HEK293 (cell line): ENCODE data around the gene PLAC1.

Experiments
- KLF10 ChIP-seq: fragments of 450-650 bp; IDR thresholded peaks from 2 replicates; pipeline ENCODE4 v1.5.1; 2018; ENCODE audit warnings: missing biosample characterization, mild to moderate bottlenecking, missing genetic modification characterization
- MYNN ChIP-seq: fragments of 450-650 bp; formaldehyde crosslinking; IDR thresholded peaks from 2 replicates; pipeline ENCODE4 v1.5.1; 2016; ENCODE audit warnings: missing biosample characterization, missing genetic modification characterization, borderline replicate concordance
- YY2 ChIP-seq: fragments of 450-650 bp; formaldehyde crosslinking; IDR thresholded peaks from 2 replicates; pipeline ENCODE4 v1.5.1; 2016; ENCODE audit warnings: missing biosample characterization, missing genetic modification characterization
- ZBTB11 ChIP-seq: fragments of 450-650 bp; formaldehyde crosslinking; conservative IDR thresholded peaks from 2 replicates; pipeline ENCODE4 v1.5.1; 2016; ENCODE audit warnings: low read depth, missing biosample characterization, missing genetic modification characterization
- ZBTB26 ChIP-seq: fragments of 450-650 bp; formaldehyde crosslinking; optimal IDR thresholded peaks from 2 replicates; pipeline ENCODE3; 2016; ENCODE audit warnings: missing biosample characterization, mild to moderate bottlenecking, missing genetic modification characterization
- ZFHX2 ChIP-seq: fragments of 450-650 bp; formaldehyde crosslinking; conservative IDR thresholded peaks from 2 replicates; pipeline ENCODE4 v1.5.1; 2016; ENCODE audit warnings: missing biosample characterization, missing genetic modification characterization
- ZNF138 ChIP-seq: fragments of 450-650 bp; formaldehyde crosslinking; IDR thresholded peaks from 2 replicates; pipeline ENCODE4 v1.5.1; 2016; ENCODE audit warnings: missing biosample characterization, missing genetic modification characterization, borderline replicate concordance
- ZNF707 ChIP-seq: fragments of 450-650 bp; formaldehyde crosslinking; IDR thresholded peaks from 2 replicates; pipeline ENCODE4 v1.5.1; 2016; ENCODE audit warnings: missing biosample characterization, missing genetic modification characterization
- ZNF785 ChIP-seq: fragments of 450-650 bp; formaldehyde crosslinking; IDR thresholded peaks from 2 replicates; pipeline ENCODE4 v1.5.1; 2016; ENCODE audit warnings: missing biosample characterization, missing genetic modification characterization
- TF ChIP-seq, protein P1 (sequence below): fragments of 450-650 bp; formaldehyde crosslinking; IDR thresholded peaks from 2 replicates; pipeline ENCODE4 v1.5.1; 2016; ENCODE audit warnings: missing biosample characterization, missing genetic modification characterization
- TF ChIP-seq, protein P2 (sequence below): fragments of 450-650 bp; formaldehyde crosslinking; IDR thresholded peaks from 2 replicates; pipeline ENCODE4 v1.5.1; 2016; ENCODE audit warnings: missing biosample characterization, missing genetic modification characterization
- TF ChIP-seq, protein P3 (sequence below): sonication (generic); formaldehyde crosslinking; IDR thresholded peaks from 2 replicates; pipeline ENCODE4 v1.8.1; 2022; ENCODE audit warnings: mild to moderate bottlenecking, moderate library complexity, missing genetic modification reagents
- TF ChIP-seq, protein P4 (sequence below): fragments of 450-650 bp; formaldehyde crosslinking; IDR thresholded peaks from 2 replicates; pipeline ENCODE4 v1.5.1; 2017; ENCODE audit warnings: missing biosample characterization, missing genetic modification characterization
- TF ChIP-seq, protein P5 (sequence below): fragments of 450-650 bp; formaldehyde crosslinking; IDR thresholded peaks from 2 replicates; pipeline ENCODE4 v1.5.1; 2016; ENCODE audit warnings: missing biosample characterization, missing genetic modification characterization

- TF ChIP-seq, protein P1, sequence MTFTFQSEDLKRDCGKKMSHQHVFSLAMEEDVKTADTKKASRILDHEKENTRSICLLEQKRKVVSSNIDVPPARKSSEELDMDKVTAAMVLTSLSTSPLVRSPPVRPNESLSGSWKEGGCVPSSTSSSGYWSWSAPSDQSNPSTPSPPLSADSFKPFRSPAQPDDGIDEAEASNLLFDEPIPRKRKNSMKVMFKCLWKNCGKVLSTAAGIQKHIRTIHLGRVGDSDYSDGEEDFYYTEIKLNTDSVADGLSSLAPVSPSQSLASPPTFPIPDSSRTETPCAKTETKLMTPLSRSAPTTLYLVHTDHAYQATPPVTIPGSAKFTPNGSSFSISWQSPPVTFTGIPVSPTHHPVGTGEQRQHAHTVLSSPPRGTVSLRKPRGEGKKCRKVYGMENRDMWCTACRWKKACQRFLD (tag by site-specific recombination): no peak
- TF ChIP-seq, protein P2, sequence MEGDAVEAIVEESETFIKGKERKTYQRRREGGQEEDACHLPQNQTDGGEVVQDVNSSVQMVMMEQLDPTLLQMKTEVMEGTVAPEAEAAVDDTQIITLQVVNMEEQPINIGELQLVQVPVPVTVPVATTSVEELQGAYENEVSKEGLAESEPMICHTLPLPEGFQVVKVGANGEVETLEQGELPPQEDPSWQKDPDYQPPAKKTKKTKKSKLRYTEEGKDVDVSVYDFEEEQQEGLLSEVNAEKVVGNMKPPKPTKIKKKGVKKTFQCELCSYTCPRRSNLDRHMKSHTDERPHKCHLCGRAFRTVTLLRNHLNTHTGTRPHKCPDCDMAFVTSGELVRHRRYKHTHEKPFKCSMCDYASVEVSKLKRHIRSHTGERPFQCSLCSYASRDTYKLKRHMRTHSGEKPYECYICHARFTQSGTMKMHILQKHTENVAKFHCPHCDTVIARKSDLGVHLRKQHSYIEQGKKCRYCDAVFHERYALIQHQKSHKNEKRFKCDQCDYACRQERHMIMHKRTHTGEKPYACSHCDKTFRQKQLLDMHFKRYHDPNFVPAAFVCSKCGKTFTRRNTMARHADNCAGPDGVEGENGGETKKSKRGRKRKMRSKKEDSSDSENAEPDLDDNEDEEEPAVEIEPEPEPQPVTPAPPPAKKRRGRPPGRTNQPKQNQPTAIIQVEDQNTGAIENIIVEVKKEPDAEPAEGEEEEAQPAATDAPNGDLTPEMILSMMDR (tag by site-specific recombination): no peak
- no peak for TF ChIP-seq ZBTB11
- no peak for TF ChIP-seq KLF10 (tag by site-specific recombination)
- TF ChIP-seq ZFHX2: no peak
- TF ChIP-seq MYNN (tag by site-specific recombination): no peak
- TF ChIP-seq ZNF138 (tag by site-specific recombination): no peak
- TF ChIP-seq, protein P3, sequence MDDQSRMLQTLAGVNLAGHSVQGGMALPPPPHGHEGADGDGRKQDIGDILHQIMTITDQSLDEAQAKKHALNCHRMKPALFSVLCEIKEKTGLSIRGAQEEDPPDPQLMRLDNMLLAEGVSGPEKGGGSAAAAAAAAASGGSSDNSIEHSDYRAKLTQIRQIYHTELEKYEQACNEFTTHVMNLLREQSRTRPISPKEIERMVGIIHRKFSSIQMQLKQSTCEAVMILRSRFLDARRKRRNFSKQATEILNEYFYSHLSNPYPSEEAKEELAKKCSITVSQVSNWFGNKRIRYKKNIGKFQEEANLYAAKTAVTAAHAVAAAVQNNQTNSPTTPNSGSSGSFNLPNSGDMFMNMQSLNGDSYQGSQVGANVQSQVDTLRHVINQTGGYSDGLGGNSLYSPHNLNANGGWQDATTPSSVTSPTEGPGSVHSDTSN: no peak
- TF ChIP-seq, protein P4, sequence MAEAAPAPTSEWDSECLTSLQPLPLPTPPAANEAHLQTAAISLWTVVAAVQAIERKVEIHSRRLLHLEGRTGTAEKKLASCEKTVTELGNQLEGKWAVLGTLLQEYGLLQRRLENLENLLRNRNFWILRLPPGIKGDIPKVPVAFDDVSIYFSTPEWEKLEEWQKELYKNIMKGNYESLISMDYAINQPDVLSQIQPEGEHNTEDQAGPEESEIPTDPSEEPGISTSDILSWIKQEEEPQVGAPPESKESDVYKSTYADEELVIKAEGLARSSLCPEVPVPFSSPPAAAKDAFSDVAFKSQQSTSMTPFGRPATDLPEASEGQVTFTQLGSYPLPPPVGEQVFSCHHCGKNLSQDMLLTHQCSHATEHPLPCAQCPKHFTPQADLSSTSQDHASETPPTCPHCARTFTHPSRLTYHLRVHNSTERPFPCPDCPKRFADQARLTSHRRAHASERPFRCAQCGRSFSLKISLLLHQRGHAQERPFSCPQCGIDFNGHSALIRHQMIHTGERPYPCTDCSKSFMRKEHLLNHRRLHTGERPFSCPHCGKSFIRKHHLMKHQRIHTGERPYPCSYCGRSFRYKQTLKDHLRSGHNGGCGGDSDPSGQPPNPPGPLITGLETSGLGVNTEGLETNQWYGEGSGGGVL: no peak
- no peak for TF ChIP-seq ZNF707
- no peak for TF ChIP-seq ZNF785 (tag by site-specific recombination)
- TF ChIP-seq, protein P5, sequence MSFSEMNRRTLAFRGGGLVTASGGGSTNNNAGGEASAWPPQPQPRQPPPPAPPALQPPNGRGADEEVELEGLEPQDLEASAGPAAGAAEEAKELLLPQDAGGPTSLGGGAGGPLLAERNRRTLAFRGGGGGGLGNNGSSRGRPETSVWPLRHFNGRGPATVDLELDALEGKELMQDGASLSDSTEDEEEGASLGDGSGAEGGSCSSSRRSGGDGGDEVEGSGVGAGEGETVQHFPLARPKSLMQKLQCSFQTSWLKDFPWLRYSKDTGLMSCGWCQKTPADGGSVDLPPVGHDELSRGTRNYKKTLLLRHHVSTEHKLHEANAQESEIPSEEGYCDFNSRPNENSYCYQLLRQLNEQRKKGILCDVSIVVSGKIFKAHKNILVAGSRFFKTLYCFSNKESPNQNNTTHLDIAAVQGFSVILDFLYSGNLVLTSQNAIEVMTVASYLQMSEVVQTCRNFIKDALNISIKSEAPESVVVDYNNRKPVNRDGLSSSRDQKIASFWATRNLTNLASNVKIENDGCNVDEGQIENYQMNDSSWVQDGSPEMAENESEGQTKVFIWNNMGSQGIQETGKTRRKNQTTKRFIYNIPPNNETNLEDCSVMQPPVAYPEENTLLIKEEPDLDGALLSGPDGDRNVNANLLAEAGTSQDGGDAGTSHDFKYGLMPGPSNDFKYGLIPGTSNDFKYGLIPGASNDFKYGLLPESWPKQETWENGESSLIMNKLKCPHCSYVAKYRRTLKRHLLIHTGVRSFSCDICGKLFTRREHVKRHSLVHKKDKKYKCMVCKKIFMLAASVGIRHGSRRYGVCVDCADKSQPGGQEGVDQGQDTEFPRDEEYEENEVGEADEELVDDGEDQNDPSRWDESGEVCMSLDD (tag by site-specific recombination): no peak
- TF ChIP-seq ZBTB26 (tag by site-specific recombination): no peak
- no peak for TF ChIP-seq YY2 (tag by site-specific recombination)
Measured at GRCh38 chrX:134654398-134655012, 3.8 kb downstream of the PLAC1 start.
